Measurements from ENCODE around the gene USP16.

DNA sequence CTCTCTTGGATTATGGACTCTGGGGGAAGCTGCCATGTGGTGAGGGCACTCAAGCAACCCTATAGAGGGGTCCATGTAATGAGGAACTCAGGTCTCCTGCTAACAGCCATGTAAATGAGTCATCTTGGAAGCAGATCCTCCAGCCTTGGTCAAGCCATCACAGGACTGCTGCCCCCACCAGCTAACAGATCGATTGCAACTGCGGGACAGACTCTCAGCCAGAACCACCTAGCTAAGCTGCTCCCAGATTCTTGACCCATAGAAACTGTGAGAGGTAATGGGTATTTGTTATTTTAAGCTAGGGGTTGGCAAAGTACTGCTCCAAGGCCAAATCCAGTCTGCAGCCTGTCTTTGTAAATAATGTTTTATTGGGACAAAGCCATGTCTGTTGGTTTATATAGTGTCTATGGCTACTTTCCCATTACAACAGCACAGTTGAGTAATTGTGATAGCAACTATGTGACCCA is 78.4 kb downstream of the USP16 start:
- TF ChIP-seq, protein P1, sequence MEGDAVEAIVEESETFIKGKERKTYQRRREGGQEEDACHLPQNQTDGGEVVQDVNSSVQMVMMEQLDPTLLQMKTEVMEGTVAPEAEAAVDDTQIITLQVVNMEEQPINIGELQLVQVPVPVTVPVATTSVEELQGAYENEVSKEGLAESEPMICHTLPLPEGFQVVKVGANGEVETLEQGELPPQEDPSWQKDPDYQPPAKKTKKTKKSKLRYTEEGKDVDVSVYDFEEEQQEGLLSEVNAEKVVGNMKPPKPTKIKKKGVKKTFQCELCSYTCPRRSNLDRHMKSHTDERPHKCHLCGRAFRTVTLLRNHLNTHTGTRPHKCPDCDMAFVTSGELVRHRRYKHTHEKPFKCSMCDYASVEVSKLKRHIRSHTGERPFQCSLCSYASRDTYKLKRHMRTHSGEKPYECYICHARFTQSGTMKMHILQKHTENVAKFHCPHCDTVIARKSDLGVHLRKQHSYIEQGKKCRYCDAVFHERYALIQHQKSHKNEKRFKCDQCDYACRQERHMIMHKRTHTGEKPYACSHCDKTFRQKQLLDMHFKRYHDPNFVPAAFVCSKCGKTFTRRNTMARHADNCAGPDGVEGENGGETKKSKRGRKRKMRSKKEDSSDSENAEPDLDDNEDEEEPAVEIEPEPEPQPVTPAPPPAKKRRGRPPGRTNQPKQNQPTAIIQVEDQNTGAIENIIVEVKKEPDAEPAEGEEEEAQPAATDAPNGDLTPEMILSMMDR (IDR thresholded peaks at IDR 0.05): no peak
- TF ChIP-seq POLR2AphosphoS5 (IDR thresholded peaks at IDR 0.05): no peak
- no peak for TF ChIP-seq POLR2A (IDR thresholded peaks at IDR 0.05)
